C1 segment of cervical spinal cord (tissue), 14 donors: ENCODE measurements around the gene CCDC117.
A peak's percentile ranks its signal among the peaks of the same experiment; 100 is the strongest.

Source experiments
- DNase-seq, 14 donors: peaks; one replicate each; lab custom pipeline; 2025; lab: John Stamatoyannopoulos, UW

The CCDC117 gene

DNA sequence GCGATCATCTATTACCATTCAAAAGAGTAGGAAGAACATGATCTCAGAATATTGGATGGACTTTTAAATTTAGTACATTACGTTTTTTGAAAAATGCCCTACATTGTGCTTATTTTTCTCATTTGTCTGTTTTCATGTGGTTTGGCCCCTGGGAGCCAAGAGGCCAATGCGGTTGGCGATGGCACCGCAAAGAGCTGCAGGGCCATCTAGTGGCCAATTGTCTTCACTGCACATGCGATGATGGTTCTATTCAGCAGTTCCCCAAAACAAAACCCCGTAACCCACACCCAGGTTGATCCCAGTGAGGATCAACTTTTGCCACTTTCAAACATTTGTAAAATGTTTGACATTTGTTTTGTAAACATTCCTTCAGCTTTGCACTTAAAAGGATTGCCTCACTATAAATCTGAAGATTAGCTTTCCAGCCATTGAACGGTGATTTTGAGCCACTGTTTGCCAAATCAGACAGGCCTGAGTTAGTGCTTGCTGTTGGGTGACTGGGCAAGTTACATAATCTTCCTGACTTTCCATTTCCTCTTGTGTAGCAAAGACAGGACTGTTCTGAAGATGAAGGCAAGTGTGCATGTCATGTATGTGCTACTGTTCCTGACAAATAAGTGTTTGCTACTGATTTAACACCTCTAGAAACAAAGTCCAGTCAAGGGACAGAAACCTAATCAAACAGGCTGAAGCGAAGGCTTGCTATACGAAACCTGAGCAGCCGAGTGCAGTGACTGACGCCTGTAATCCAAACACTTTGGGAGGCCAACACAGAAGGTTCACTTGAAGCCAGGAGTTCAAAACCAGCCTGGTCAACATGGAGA, 57.1 kb downstream of the CCDC117 start:
- DNase-seq, result peak in 12 of 14 donors; percentile 8 to 56 (median 33)

DNA sequence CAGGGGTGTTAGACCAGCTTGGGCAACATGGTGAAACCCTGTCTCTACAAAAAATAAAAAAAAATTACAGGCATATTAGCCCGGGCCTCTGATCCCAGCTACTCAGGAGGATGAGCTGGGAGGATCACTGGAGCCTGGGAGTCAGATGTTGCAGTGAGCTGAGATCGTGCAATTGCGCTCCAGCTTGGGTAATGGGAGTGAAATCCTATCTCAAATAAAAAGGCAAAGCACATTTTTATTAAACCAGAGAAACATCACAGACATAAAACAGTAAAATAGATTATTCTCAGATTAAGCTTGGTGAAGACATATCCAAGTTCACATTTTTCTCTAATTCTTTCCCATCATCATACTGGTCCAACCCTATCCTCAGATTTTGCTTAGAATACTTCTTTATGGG, 57.9 kb downstream of the CCDC117 start:
- no peak for DNase-seq

DNA sequence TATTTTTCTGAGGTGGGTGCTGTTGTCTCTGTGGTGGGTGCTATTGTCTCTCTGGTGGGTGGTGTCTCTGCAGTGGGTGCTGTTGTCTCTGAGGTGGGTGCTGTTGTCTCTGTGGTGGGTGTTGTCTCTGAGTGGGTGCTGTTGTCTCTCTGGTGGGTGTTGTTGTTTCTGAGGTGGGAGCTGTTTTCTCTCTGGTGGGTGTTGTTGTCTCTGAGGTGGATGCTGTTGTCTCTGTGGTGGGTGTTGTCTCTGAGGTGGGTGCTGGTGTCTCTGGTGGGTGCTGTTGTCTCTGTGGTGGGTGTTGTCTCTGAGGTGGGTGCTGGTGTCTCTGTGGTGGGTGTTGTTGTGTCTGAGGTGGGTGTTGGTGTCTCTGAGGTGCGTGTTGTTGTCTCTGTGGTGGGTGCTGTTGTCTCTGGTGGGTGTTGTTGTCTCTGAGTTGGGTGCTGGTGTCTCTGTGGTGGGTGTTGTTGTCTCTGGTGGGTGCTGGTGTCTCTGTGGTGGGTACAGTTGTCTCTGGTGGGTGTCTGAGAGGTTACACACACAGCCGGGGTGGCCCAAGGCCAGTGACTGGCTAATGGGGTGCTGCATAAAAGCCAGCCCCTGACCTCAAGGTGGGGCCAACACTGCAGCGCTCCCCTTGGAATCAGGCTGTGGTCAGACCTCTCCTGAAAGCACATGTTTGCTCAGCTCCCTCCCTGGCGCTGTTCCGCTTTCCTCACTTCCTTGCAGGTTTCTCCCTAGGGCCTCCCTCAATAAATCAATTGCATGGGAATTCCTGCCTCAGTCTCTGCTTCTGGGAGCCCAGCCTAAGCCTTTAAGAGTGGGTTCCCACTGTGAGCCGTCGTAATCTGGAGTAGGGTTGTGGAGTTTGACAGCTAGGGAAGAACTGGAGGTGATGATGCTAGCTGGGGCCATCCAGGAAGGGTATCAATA, 58.9 kb downstream of the CCDC117 start:
- no peak for DNase-seq

DNA sequence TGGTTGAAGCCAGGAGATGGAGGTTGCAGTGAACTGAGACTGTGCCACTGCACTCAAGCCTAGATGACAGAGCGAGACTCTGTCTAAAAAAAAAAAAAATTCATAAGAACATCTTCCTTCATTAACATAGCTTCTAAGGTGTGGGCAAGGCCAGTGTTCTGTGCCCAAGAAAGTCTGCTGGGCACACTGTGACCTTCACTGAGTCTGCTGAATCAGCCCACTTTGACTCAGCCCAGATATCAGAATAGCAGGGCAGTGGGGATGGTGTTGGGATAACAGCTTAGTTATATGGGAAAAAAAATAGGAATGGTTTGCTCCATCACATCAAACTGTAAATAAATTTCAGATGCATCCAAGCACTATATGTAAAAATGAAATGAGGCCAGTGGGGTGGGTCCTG, 60.2 kb downstream of the CCDC117 start:
- DNase-seq, result no peak

DNA sequence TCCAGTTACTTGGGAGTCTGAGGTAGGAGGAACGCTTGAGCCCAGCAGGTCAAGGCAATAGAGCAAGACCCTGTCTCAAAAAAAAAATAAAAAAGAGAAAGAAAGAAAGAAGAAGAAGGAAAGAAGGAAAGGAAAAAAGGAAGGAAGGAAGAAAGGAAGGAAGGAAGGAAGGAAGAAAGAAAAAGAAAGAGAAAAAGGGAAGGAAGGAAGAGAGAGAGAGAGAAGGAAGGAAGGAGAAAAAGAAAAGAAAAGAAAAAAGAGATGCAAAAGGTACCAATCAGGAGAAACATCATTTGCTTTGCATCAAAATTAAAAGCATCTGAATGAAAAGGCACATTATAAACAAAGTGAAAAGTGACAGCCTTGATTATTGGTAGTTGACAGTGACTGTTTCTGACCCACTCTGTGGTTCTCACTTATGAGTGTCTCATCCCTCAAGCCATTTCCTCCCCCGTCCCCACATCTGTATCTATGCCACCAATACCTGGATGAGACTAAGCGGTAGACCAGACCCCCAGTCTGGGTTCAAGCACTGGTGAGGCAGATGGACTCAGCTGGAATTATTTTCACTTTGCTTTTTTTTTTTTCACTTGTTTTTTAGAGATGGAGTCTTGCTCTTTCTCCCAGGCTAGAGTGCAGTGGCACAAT, 60.9 kb downstream of the CCDC117 start:
- DNase-seq, result no peak

DNA sequence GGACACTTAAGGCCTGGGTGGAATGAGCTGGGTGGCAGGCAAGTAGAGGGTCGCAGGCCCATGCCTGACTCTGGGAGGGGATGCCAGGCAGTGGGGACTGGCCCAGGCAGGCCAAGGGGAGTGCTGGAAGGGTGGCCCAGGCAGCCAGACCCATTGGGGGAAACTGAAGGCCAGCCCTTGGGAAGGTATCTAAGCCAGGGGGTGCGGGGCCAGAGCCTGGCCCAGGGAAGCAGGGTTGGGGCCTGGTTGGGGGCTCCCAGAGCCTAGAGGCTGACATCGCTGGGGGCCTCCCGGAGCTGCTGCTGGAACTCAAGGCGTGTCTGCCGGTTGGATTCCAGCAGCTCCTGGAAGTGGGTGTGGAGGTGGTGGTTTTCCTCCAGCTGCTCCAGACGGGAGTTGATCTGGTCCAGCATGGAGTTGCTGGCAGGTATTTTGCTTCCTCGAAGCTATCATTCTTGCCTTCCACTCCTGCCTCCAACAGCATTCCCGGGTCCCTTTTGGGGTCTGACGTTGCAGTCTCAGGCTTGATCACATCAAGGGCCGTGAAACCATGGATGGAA, 63.2 kb downstream of the CCDC117 start:
- DNase-seq, result no peak

DNA sequence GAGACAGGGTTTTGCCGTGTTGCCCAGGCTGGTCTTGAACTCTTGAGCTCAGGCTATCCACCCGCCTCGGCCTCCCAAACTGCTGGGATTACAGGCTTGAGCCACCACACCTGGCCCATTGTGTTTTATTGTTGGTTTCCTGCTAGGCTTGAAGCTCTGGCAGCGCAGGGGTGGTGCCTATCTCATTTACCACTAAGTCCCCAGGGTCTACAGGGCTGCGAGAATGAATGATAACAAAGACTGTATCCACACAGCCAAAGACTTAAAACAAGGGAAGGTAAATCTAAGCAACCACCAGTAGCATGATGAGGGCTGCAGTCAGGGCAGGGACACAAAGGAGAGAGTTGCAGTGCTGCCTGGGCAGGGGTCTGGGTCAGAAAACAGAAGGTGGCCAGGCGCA, 65.1 kb downstream of the CCDC117 start:
- DNase-seq, result no peak
